ENCODE measurements around the gene ZNF234.
"Not testable (repeated sequence)": the region's sequence is repeated elsewhere in the genome, so short reads cannot be mapped to it uniquely, and the experiment has no call there.

The ZNF234 gene

DNA sequence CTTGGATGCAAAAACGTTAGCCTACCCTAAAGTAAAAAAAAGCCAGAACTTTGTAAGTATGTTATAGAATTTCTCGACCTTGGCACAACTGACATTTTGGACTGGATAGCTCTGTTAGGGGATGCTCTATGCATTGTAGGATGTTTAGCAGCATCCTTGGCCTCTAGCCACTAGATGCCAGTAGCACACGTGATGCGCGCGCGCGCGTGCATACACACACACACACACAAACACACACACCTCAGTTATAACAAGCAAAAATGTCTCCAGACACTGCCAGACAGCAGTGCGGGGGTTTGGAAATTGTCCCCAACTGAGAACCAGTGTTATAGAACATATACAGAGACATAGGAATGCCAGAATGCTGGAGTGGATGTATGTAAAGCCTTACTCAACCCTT lies 40.8 kb downstream of the ZNF234 start:
- no peak for DNase-seq

DNA sequence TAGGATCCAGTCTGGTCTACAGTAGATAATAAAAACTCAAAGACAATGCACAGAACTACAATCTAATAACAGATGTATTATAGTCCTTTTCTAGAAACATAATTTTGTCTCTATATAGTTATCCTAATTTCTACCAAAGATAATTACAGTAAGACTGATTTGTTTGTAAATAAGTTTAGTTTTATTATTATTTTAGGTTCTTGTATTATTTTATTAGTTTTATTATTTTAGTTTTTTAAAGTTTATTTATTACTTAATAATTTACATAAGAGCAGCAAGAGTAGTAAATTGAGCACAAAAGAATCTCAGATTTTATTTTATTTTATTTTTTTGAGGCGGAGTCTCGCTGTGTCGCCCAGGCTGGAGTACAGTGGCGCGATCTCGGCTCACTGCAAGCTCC lies 48.7 kb downstream of the ZNF234 start:
- DNase-seq = no peak

DNA sequence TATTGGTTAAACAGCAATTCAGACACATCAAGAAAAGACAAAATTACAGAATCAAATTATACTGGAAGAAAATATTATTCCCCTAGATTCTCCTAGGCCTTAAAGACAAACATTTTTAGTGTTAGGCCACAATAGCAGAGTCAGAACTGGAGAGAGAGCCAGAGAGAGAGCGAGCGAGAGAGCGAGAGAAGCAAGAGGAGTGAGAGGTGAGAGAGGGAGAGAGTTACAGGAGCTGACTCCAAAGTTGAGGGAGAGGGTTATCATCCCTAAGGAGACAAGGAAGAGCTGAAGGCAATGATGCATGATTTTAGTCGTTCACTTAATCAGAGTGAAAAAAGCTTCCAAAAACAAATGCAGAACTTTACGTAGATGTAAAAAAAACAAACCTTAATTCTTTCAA lies 50.8 kb downstream of the ZNF234 start:
- DNase-seq = no peak

DNA sequence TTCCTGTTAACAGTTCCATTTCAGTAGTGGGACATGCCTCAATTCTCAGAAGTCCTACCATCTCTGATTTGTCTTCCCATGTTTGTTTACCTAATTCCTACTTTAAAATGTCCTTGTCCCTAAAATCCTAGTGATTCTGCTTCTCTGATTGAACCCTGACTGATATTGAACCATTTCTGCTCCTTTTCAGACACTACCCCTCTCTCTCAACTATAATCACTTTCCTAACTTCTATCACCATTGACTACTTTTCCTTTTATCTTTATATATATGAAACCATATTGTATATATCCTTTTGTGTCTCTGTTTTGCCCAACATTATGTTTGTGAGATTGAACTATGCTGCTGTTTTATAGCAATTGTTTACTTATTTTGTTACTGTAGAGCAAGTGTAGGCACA lies 55.4 kb downstream of the ZNF234 start:
- DNase-seq = no peak

DNA sequence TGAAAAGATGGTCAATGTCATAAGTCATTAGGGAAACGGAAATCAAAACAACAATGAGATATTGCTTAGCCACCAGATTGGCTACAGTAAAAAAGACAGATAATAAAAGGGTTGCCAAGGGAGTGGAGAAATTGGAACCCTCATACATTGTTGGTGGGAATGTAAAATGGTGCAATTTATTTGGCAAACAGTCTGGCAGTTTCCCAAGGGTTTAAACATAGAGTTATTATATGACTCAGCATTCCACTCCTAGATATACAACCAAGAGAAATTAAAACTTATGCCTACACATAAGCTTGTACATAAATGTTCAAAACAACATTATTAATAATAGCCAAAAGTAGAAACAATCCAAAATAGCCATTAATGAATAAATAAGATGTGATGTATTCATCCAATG lies 61.1 kb downstream of the ZNF234 start:
- DNase-seq = no peak

DNA sequence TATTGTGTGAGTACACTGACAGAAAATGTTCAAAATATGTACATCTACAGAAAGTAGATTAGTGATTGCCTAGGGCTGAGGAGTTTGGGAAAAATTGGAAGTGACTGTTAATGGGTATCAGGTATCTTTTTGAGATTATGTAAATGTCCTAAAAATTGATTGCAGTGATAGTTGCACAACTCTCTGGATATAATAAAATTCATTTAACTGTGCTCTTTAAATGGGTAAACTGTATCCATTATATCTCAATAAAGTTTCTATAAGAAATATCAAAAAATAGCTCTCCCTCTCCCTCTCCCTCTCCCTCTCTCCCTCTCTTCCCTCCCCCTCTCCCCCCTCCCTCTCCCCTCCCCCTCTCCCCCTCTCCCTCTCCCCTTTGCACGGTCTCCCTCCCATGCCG lies 61.6 kb downstream of the ZNF234 start:
- DNase-seq = no peak

DNA sequence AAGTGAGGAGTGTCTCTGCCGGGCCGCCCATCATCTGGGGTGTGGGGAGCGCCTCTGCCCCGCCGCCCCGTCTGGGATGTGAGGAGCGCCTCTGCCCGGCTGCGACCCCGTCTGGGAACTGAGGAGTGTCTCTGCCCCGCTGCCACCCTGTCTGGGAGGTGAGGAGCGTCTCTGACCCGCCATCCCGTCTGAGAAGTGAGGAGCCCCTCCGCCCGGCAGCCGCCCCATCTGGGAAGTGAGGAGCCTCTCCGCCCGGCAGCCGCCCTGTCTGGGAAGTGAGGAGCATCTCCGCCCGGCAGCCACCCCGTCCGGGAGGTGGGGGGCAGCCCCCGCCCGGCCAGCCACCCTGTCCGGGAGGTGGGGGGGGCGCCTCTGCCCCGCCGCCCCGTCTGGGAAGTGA lies 62.5 kb downstream of the ZNF234 start:
- DNase-seq = not testable (repeated sequence)

DNA sequence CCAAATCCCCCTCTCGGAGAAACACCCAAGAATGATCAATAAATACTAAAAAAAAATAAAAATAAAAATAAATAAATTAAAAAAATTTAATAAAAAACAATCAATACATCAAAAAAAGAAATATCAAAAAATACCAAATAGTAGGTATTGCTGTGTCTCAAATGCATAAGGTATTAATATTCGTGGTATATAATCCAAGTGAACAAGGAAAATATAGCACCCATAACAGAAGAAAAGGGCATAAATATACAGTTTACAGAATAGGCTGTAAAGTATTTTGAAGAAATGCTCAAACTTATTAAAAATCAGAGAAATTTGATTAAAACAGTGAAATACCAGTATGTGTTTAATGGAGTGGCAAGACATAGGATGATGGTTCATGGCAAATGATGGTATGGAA lies 63.4 kb downstream of the ZNF234 start:
- no peak for DNase-seq

DNA sequence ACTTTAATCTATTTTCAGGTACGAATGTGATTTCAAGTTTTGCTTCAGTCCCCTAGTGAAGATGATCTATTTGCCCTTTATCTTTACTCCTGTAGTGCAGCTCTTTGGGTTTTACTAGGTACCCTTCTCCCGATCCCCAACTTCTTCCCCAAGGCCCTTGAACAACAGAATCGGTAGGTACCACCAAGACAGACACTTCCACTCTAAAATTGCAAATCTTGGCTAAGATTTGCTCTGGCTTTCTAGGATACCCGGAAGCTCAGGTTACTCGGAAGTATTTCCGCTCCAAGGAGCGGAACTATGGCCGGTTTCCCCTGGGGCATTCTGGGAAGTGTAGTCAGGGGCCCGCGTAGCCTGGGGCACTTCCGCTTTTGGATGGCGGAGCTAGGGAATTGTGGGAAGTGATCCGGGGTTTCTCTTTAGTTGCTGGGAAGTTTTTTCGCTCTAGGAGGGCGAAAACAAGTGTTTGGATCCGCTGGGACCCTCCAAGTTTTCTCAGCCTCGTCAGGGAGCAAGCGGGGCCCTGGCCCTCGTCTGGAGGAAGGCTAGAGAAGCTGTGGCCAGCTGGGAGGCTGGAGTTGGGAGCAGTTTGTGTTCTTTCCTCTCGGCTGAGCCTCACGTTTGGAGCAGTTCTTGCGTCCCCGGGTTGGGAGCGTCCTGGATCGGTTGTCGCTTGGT lies 65.9 kb downstream of the ZNF234 start:
- peak; percentile 99 for DNase-seq
